Neural cell (in vitro differentiated cells): ENCODE data around the gene BTBD9. TPM values are rescaled to one million over a fixed set of nuclear protein-coding genes. Genes with fewer than 3 reads are reported as not detected.

Experiments
- H2AFZ ChIP-seq: fragments of 200-600, 300-800 bp; sonication (generic), shearing (Covaris generic); 2 replicates; pipeline ENCODE4 v1.6.0; 2014; ENCODE audit warnings: low read depth, mild to moderate bottlenecking, antibody characterized with exemption, low read length, moderate library complexity
- H3F3A ChIP-seq: fragments of 200-600 bp; shearing (Covaris generic); 2 replicates; pipeline ENCODE4 v1.6.1; 2016; ENCODE audit warnings: mild to moderate bottlenecking, moderate library complexity, mixed read lengths, antibody characterized with exemption, low read length; ENCODE audit not compliant: insufficient read depth, poor library complexity, severe bottlenecking
- H3K27ac ChIP-seq: fragments of 200-600, 300-800 bp; sonication (generic), shearing (Covaris generic); 2 replicates; pipeline ENCODE4 v1.5.1; 2014; ENCODE audit warnings: mild to moderate bottlenecking, low read length, moderate library complexity
- H3K27me3 ChIP-seq: fragments of 300-800, 200-600 bp; sonication (generic), shearing (Covaris generic); 2 replicates; pipeline ENCODE4 v1.6.0; 2014; ENCODE audit warnings: mild to moderate bottlenecking, low read depth, low read length, moderate library complexity; ENCODE audit not compliant: insufficient read depth
- H3K36me3 ChIP-seq: fragments of 300-800, 200-600 bp; sonication (generic), shearing (Covaris generic); 2 replicates; pipeline ENCODE4 v1.5.1; 2014; ENCODE audit warnings: mild to moderate bottlenecking, antibody characterized with exemption, low read length, moderate library complexity; ENCODE audit not compliant: insufficient read depth
- H3K4me2 ChIP-seq: fragments of 300-800, 200-600 bp; sonication (generic), shearing (Covaris generic); 2 replicates; pipeline ENCODE4 v1.6.0; 2014; ENCODE audit warnings: mild to moderate bottlenecking, low read length
- H3K4me3 ChIP-seq: fragments of 300-800, 200-600 bp; sonication (generic), shearing (Covaris generic); 2 replicates; pipeline ENCODE4 v1.5.1; 2014; ENCODE audit warnings: mild to moderate bottlenecking, low read length, moderate library complexity
- H3K79me2 ChIP-seq: fragments of 200-600 bp; shearing (Covaris generic); replicated peaks from 2 replicates; pipeline ENCODE4 v1.6.0; 2014; ENCODE audit warnings: mild to moderate bottlenecking, low read length, moderate library complexity; ENCODE audit not compliant: insufficient read depth
- H3K9ac ChIP-seq: fragments of 300-800, 200-600 bp; sonication (generic), shearing (Covaris generic); 2 replicates; pipeline ENCODE4 v1.6.1; 2016; ENCODE audit warnings: mild to moderate bottlenecking, low read length, mixed read lengths
- H3K9me2 ChIP-seq: fragments of 200-600 bp; shearing (Covaris generic); 2 replicates; pipeline ENCODE4 v1.6.1; 2016; ENCODE audit warnings: mild to moderate bottlenecking, low read length, mixed read lengths; ENCODE audit not compliant: insufficient read depth
- H3K9me3 ChIP-seq: fragments of 200-600, 300-800 bp; sonication (generic), shearing (Covaris generic); 2 replicates; pipeline ENCODE4 v1.6.1; 2016; ENCODE audit warnings: mild to moderate bottlenecking, mixed run types, low read length, moderate library complexity, mixed read lengths
- H4K20me1 ChIP-seq: fragments of 200-600 bp; shearing (Covaris generic); 2 replicates; pipeline ENCODE4 v1.6.1; 2016; ENCODE audit warnings: mild to moderate bottlenecking, mixed run types; ENCODE audit not compliant: insufficient read depth
- EP300 ChIP-seq: fragments of 450-650 bp; conservative IDR thresholded peaks from 2 replicates; pipeline ENCODE4 v1.6.1; 2014; ENCODE audit warnings: antibody characterized with exemption, mild to moderate bottlenecking, moderate library complexity; ENCODE audit not compliant: poor library complexity, severe bottlenecking
- EZH2 ChIP-seq: fragments of 200-600, 300-800 bp; shearing (Covaris generic), sonication (generic); IDR thresholded peaks from 2 replicates; pipeline ENCODE4 v1.6.1; 2014; ENCODE audit warnings: antibody characterized with exemption, low read length, borderline replicate concordance, mild to moderate bottlenecking; ENCODE audit not compliant: insufficient read depth, poor library complexity, severe bottlenecking
- MXI1 ChIP-seq: fragments of 450-650 bp; conservative IDR thresholded peaks from 2 replicates; pipeline ENCODE4 v1.6.1; 2014; ENCODE audit warnings: antibody characterized with exemption, mild to moderate bottlenecking; ENCODE audit not compliant: poor library complexity, severe bottlenecking
- POLR2AphosphoS5 ChIP-seq: IDR thresholded peaks from 2 replicates; pipeline ENCODE4 v1.6.1; 2012
- RAD21 ChIP-seq: fragments of 450-650 bp; conservative IDR thresholded peaks from 2 replicates; pipeline ENCODE4 v1.6.1; 2014; ENCODE audit warnings: antibody characterized with exemption, mild to moderate bottlenecking, moderate library complexity
- SMC3 ChIP-seq: fragments of 450-650 bp; conservative IDR thresholded peaks from 2 replicates; pipeline ENCODE4 v1.6.1; 2014; ENCODE audit warnings: antibody characterized with exemption, mild to moderate bottlenecking, moderate library complexity; ENCODE audit not compliant: poor library complexity
- TAF1 ChIP-seq: IDR thresholded peaks from 2 replicates; pipeline ENCODE4 v1.6.1; 2012; ENCODE audit warnings: low read depth
- polyA plus RNA-seq: library from polyadenylated mRNA; depleted of rRNA; stranded (reverse); fragments of >200 nt; gene quantifications from 2 replicates; pipeline ENCODE4 v1.2.3, GENCODE V29; 2014
- TF ChIP-seq, protein P1 (sequence below): fragments of 450-650 bp; IDR thresholded peaks from 2 replicates; pipeline ENCODE4 v1.5.1; 2014; ENCODE audit warnings: antibody characterized with exemption, mild to moderate bottlenecking, moderate library complexity; ENCODE audit not compliant: poor library complexity, severe bottlenecking
- TF ChIP-seq, protein P2 (sequence below): IDR thresholded peaks from 2 replicates; pipeline ENCODE4 v1.6.1; 2012; ENCODE audit warnings: borderline replicate concordance

The BTBD9 gene
- polyA plus RNA-seq, 1 donor from 2014 or later: 6.2 TPM

DNA sequence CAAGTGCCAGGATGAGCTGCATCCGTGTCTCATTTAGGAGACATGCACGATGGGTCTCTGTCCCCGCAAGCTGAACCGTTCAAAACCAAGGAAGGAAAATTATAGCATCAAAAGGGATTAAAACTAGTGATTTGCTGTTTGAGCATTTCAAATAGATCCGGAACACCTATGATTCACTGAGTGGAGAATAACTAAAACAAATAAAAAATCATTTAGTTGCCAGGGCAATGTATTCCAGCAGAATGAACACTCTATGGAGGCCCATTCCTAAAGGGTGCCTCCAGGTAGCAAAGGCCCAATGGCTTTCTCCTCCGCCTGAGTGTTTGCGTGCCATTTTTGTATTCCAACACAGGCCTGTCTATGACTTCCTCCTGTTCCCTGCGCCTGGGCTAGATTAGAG lies 465.4 kb downstream of the BTBD9 start:
- no peaks in the 10 kb centered on the region for H4K20me1 ChIP-seq
- H3K9ac ChIP-seq: no peak overlapping the region
- TF ChIP-seq TAF1 (no peak), EP300 (no peak)
- TF ChIP-seq, protein P1, sequence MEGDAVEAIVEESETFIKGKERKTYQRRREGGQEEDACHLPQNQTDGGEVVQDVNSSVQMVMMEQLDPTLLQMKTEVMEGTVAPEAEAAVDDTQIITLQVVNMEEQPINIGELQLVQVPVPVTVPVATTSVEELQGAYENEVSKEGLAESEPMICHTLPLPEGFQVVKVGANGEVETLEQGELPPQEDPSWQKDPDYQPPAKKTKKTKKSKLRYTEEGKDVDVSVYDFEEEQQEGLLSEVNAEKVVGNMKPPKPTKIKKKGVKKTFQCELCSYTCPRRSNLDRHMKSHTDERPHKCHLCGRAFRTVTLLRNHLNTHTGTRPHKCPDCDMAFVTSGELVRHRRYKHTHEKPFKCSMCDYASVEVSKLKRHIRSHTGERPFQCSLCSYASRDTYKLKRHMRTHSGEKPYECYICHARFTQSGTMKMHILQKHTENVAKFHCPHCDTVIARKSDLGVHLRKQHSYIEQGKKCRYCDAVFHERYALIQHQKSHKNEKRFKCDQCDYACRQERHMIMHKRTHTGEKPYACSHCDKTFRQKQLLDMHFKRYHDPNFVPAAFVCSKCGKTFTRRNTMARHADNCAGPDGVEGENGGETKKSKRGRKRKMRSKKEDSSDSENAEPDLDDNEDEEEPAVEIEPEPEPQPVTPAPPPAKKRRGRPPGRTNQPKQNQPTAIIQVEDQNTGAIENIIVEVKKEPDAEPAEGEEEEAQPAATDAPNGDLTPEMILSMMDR: no peak
- no peak overlapping the region for H2AFZ ChIP-seq
- no peak overlapping the region for H3K4me2 ChIP-seq
- no peaks in the 10 kb centered on the region for H3K9me2 ChIP-seq
- H3K27ac ChIP-seq: no peak overlapping the region
- no peaks in the 10 kb centered on the region for H3K27me3 ChIP-seq
- no peak overlapping the region for H3K4me3 ChIP-seq
- H3K36me3 ChIP-seq: no peaks in the 10 kb centered on the region
- H3K79me2 ChIP-seq: no peaks in the 10 kb centered on the region
- no peaks in the 10 kb centered on the region for H3K9me3 ChIP-seq
- no peaks in the 10 kb centered on the region for H3F3A ChIP-seq

DNA sequence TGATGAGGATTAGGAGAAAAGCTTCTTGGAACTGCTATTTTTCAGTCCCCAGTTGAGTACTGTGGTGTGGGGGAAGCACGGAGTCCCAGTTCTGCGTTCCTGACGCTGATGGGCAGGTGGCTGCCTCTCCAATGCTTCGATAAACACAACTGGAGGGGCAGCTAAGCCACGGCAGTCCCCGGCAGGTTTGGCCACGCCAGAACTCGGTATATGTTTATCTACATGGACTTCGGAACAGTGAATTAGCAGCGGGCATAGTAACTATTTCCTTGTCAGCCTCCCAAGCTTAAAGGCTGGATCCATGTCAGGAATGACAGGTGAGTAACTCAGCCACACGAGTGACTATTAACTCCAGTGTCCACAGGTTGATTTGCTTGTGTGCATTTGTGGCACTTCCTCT lies 465.8 kb downstream of the BTBD9 start:
- H3K9me3 ChIP-seq: no peaks in the 10 kb centered on the region
- H4K20me1 ChIP-seq: no peaks in the 10 kb centered on the region
- H3K9me2 ChIP-seq: no peaks in the 10 kb centered on the region
- no peaks in the 10 kb centered on the region for H3F3A ChIP-seq
- no peak overlapping the region for H3K4me2 ChIP-seq
- H2AFZ ChIP-seq: no peak overlapping the region
- no peaks in the 10 kb centered on the region for H3K27me3 ChIP-seq
- TF ChIP-seq POLR2AphosphoS5 (no peak), EP300 (no peak), SMC3 (no peak), EZH2 (no peak), MXI1 (no peak), TAF1 (no peak), RAD21 (no peak)
- TF ChIP-seq, protein P1: no peak
- TF ChIP-seq, protein P2, sequence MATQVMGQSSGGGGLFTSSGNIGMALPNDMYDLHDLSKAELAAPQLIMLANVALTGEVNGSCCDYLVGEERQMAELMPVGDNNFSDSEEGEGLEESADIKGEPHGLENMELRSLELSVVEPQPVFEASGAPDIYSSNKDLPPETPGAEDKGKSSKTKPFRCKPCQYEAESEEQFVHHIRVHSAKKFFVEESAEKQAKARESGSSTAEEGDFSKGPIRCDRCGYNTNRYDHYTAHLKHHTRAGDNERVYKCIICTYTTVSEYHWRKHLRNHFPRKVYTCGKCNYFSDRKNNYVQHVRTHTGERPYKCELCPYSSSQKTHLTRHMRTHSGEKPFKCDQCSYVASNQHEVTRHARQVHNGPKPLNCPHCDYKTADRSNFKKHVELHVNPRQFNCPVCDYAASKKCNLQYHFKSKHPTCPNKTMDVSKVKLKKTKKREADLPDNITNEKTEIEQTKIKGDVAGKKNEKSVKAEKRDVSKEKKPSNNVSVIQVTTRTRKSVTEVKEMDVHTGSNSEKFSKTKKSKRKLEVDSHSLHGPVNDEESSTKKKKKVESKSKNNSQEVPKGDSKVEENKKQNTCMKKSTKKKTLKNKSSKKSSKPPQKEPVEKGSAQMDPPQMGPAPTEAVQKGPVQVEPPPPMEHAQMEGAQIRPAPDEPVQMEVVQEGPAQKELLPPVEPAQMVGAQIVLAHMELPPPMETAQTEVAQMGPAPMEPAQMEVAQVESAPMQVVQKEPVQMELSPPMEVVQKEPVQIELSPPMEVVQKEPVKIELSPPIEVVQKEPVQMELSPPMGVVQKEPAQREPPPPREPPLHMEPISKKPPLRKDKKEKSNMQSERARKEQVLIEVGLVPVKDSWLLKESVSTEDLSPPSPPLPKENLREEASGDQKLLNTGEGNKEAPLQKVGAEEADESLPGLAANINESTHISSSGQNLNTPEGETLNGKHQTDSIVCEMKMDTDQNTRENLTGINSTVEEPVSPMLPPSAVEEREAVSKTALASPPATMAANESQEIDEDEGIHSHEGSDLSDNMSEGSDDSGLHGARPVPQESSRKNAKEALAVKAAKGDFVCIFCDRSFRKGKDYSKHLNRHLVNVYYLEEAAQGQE: no peak
- no peak overlapping the region for H3K4me3 ChIP-seq
- no peaks in the 10 kb centered on the region for H3K36me3 ChIP-seq
- no peaks in the 10 kb centered on the region for H3K79me2 ChIP-seq
- no peak overlapping the region for H3K9ac ChIP-seq
- H3K27ac ChIP-seq: no peak overlapping the region
